GM12801 (cell line): ENCODE measurements around the gene CABP1.

Experiments
- CTCF ChIP-seq: IDR thresholded peaks from one replicate; pipeline ENCODE4 v1.5.1; 2011; ENCODE audit warnings: control low read depth; ENCODE audit not compliant: insufficient read length; ENCODE audit errors: extremely low read depth

The CABP1 gene

GRCh38 chr12:120647375-120647755, 6.9 kb downstream of the CABP1 start:
- TF ChIP-seq CTCF = no peak

- TF ChIP-seq CTCF = no peak
These were observed 9.2 kb downstream of the CABP1 start for GRCh38 chr12:120649442-120650232.

- no peak for TF ChIP-seq CTCF
These were observed 9.8 kb downstream of the CABP1 start for GRCh38 chr12:120650233-120650690.

GRCh38 chr12:120651821-120652220, 11.4 kb downstream of the CABP1 start:
- TF ChIP-seq CTCF = no peak

- TF ChIP-seq CTCF = no peak
These were observed 12.4 kb downstream of the CABP1 start for GRCh38 chr12:120652656-120653435.

GRCh38 chr12:120653611-120654010, 13.2 kb downstream of the CABP1 start:
- TF ChIP-seq CTCF = no peak

- no peak for TF ChIP-seq CTCF
These were observed 14.2 kb downstream of the CABP1 start for GRCh38 chr12:120654656-120655055.
